Measurements from ENCODE around the gene AGAP5. TPM values are rescaled to one million over a fixed set of nuclear protein-coding genes. Genes with fewer than 3 reads are reported as not detected.

AGAP5 gene
- total and polyA plus RNA-seq, 2 of the 8 experiments (the other 6 are each of a cell fraction or from before 2014, with no cell fraction given) = 5.4 to 6.0 TPM

DNA sequence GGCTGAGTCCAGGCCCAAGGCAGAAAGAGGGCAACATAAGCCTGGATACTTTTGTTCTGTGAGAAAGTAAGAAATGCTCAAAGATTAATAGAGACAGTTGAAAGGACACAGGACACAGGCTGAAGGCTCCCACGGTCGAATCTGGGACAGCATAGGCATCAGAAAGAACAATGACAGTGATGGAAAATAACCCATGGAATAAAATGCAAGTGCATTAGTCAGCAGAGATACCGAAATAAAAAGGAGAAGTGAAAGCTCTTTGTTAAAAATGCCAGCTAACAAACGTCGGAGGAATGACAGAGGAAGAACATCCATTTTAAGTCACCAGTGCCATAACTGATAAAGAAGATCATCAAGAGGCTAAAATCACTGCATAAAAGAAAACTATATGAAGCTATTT is 19.6 kb upstream of the AGAP5 start:
- Histone ChIP-seq H2AFZ (ENCODE audit: low read length) (no peak overlapping the region), H3K9ac (replicated peaks in 1 of 4; ENCODE audit: extremely low read depth in 1 of 4, low read depth in 3 of 4, low read length in 3 of 4) (no peak overlapping the region), H3K23ac (ENCODE audit: insufficient read length) (no peak overlapping the region), H3K27me3 (replicated peaks in 1 of 4; ENCODE audit: control insufficient read depth in 3 of 4, extremely low read depth in 1 of 4, insufficient read depth in 3 of 4, low read length in 3 of 4) (no peaks in the 10 kb centered on the region), H2BK5ac (ENCODE audit: low read depth, low read length) (no peak overlapping the region), H3K4me2 (ENCODE audit: insufficient read depth in 1 of 2, low read depth in 2 of 2, low read length in 2 of 2) (no peak overlapping the region), H2BK20ac (ENCODE audit: low read length) (no peak overlapping the region), H2BK12ac (ENCODE audit: low read depth, low read length) (no peak overlapping the region), H3K79me2 (ENCODE audit: control insufficient read depth in 1 of 2, insufficient read depth in 2 of 2, low read length in 2 of 2) (no peaks in the 10 kb centered on the region), H4K8ac (ENCODE audit: extremely low read depth, insufficient read depth, low read length) (no peak overlapping the region), H2BK120ac (replicated peaks; ENCODE audit: low read depth, low read length) (no peak overlapping the region), H3K14ac (ENCODE audit: insufficient read length) (no peak overlapping the region), H3K9me3 (ENCODE audit: insufficient read depth in 2 of 2, low read depth in 1 of 2, low read length in 1 of 2) (no peaks in the 10 kb centered on the region), H3K79me1 (ENCODE audit: low read depth, low read length) (no peaks in the 10 kb centered on the region), H3K4me1 (replicated peaks in 1 of 4; ENCODE audit: control insufficient read depth in 3 of 4, insufficient read depth in 4 of 4, low read length in 3 of 4) (no peaks in the 10 kb centered on the region), H3K23me2 (ENCODE audit: low read depth, low read length) (no peaks in the 10 kb centered on the region), H3K27ac (ENCODE audit: low read depth, low read length) (no peak overlapping the region), H3K18ac (ENCODE audit: extremely low read depth, low read length) (no peak overlapping the region), H3K4me3 (ENCODE audit: extremely low read depth in 1 of 4, insufficient read depth in 2 of 4, low read depth in 3 of 4, low read length in 4 of 4) (no peak overlapping the region), H4K91ac (replicated peaks; ENCODE audit: insufficient read length, low read length) (no peak overlapping the region), H4K20me1 (replicated peaks in 1 of 2; ENCODE audit: control insufficient read depth in 1 of 2, insufficient read depth in 2 of 2, low read length in 2 of 2) (no peaks in the 10 kb centered on the region), H2AK5ac (ENCODE audit: low read depth, low read length) (no peak overlapping the region), H2BK15ac (ENCODE audit: low read length) (no peak overlapping the region), H3K56ac (replicated peaks; ENCODE audit: insufficient read length, low read depth, low read length) (no peak overlapping the region), H4K5ac (ENCODE audit: insufficient read length, low read depth, low read length) (no peak overlapping the region), H3K4ac (replicated peaks; ENCODE audit: insufficient read length, low read depth, low read length) (no peak overlapping the region), H3K36me3 (ENCODE audit: control insufficient read depth in 2 of 4, insufficient read depth in 4 of 4, low read length in 3 of 4) (peaks cover 2 to 50% (median 12%) of the 10 kb centered on the region in 4 experiments; a peak in 6 of 8 replicates)
- WGBS, 2 experiments (ENCODE audit: extremely low coverage in 1 of 2, insufficient coverage in 1 of 2, insufficient read length in 1 of 2, insufficient replicate concordance in 2 of 2, low coverage in 1 of 2, low lambda C conversion rate in 2 of 2, missing lambda C conversion rate in 1 of 2) = 90% methylated on average over 5 of the region's 5 CpGs; no CpG with 5 or more reads in 1 of the 2 experiments
- TF ChIP-seq POLR2A (IDR thresholded peaks at IDR 0.05; ENCODE audit: control extremely low read depth in 1 of 2, low read depth in 2 of 2, low read length in 2 of 2) (no peak), RBBP5 (IDR thresholded peaks at IDR 0.05; ENCODE audit: borderline replicate concordance, low read depth, low read length) (no peak), TAF1 (IDR thresholded peaks at IDR 0.05; ENCODE audit: low read depth, low read length) (no peak), CHD1 (IDR thresholded peaks at IDR 0.05; ENCODE audit: low read depth, low read length) (no peak), SIN3A (conservative IDR thresholded peaks at IDR 0.05 in 1 of 2, IDR thresholded peaks at IDR 0.05 in 1 of 2; ENCODE audit: low read depth in 1 of 2, low read length in 2 of 2) (no peak), BRCA1 (IDR thresholded peaks at IDR 0.05; ENCODE audit: low read depth, low read length) (no peak)
- POLR2A ChIA-PET (ENCODE audit: partially characterized antibody) = interaction anchor here (0.7 kb wide), 1 partner anchor 13 kb away, joined by 3 read pairs; no protein-coding TSS in a partner anchor
- CTCF ChIA-PET (ENCODE audit: partially characterized antibody) = no interaction called here
- DNase-seq (ENCODE audit: low read depth in 1 of 2, low spot score in 2 of 2) (no peak), FAIRE-seq (no peak)
